ENCODE data around the gene N4BP2L1. TPM values are rescaled to one million over a fixed set of nuclear protein-coding genes. Genes with fewer than 3 reads are reported as not detected.

Gene N4BP2L1
- polyA plus RNA-seq, 3 donors, result 50.9 to 82.5 (median 81.5) TPM

DNA sequence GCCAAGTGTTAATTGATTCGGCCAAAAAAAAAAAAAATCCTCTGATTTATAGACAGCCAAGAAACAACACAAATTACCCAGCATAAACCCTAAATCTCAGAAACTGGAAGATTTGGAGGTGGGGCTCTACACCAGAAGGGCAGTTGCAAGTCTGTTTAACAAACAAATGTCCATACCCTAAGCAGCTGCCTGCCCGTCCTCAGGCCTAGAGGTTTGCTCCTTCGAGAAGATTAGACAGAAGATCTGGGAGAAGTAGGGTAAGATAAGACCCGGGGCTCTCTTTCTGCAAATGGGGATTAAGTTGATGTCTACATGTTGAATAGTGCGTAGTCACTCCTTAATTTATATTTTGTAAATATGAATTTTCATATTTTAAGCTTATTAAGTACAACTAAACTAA, 3.4 kb upstream of the N4BP2L1 start:
- no peaks in the 10 kb centered on the region for H3K27me3 ChIP-seq (ENCODE audit: control insufficient read depth in 2 of 2, insufficient read depth in 2 of 2, low read length in 2 of 2)
- peaks cover 24 to 26% of the 10 kb centered on the region in 2 donors for H3K4me1 ChIP-seq (ENCODE audit: control insufficient read depth in 1 of 2, insufficient read depth in 2 of 2, low read length in 2 of 2)
- intact Hi-C loops (cut with micrococcal nuclease), result no loop called here
- H3K27ac ChIP-seq (ENCODE audit: low read depth in 1 of 2, low read length in 2 of 2), result no peak overlapping the region
- H3K4me3 Mint-ChIP-seq, result no peak overlapping the region
- H3K4me1 Mint-ChIP-seq, result peaks cover 24% of the 10 kb centered on the region
- TF ChIP-seq CTCF (IDR thresholded peaks at IDR 0.05), result no peak
- no peak overlapping the region for H3K4me2 ChIP-seq (replicated peaks; ENCODE audit: extremely low read depth, low read length, poor library complexity, severe bottlenecking)
- no peaks in the 10 kb centered on the region for H4K20me1 ChIP-seq (ENCODE audit: insufficient read depth, low read length)
- WGBS (ENCODE audit: insufficient coverage), result no CpG with 5 or more reads among the region's 5 CpGs
- H3K9me3 ChIP-seq (replicated peaks in 1 of 2; ENCODE audit: control insufficient read depth in 1 of 2, insufficient read depth in 1 of 2, low read length in 2 of 2), result no peaks in the 10 kb centered on the region
- H3K9ac ChIP-seq (ENCODE audit: insufficient read depth, low read length, poor library complexity, severe bottlenecking), result no peak overlapping the region
- H3K79me2 ChIP-seq (ENCODE audit: insufficient read depth, low read length), result peaks cover 13% of the 10 kb centered on the region
- no peak overlapping the region for H2AFZ ChIP-seq (ENCODE audit: insufficient read depth, low read depth, low read length, poor library complexity, severe bottlenecking)
- H3K36me3 ChIP-seq (replicated peaks in 1 of 2; ENCODE audit: control insufficient read depth in 1 of 2, insufficient read depth in 2 of 2, low read length in 2 of 2), result no peaks in the 10 kb centered on the region
- peaks cover 0 to 3% (median 2%) of the 10 kb centered on the region in 3 donors for H3K27me3 Mint-ChIP-seq (ENCODE audit: low read depth in 3 of 3)
- DNase-seq, result no peak
- H3K27ac Mint-ChIP-seq, result no peak overlapping the region
- H3K9me3 Mint-ChIP-seq, result peaks cover 0 to 3% (median 0%) of the 10 kb centered on the region in 7 donors
- no peak overlapping the region for H3K4me3 ChIP-seq (replicated peaks in 1 of 3; ENCODE audit: low read depth in 2 of 3, low read length in 3 of 3)
- peaks cover 2% of the 10 kb centered on the region in 2 donors for H3K36me3 Mint-ChIP-seq

DNA sequence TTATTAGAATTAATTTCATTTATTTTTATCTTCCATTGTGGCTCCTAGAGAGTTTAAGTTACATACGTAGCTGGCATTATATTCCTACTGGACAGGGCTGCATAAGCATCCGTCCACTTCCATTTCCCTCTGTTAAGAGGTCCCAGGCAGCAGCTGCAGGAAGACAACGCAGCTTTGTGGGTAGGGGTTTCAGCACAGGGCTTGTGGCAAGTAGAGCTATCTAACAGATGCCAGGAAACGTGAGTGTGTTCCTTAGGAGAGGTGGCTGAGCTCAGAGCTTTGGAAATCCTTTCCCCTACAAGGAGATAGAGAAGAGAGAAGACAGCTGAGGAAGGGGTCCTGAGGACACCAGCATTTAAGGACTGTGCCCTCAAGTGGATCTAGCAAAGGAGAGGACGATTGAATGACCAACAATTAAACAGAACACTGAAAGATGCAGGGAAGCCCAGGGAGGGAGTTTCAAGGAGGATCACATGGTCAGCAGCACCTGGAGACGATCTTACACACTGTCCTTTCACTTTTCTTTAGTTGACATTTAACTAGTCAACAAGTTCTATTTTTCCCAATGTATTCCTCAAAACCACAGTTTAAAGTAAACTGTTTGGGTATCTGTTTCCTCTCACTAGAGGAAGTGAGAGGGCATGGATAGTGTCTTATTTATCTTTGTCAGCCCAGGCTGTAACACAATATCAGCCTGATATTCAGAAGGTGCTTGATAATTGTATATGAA, 2.3 kb upstream of the N4BP2L1 start:
- Histone ChIP-seq H3K4me1 (ENCODE audit: control insufficient read depth in 1 of 2, insufficient read depth in 2 of 2, low read length in 2 of 2) (peaks cover 33 to 38% of the 10 kb centered on the region in 2 donors), H3K4me3 (replicated peaks in 1 of 3; ENCODE audit: low read depth in 2 of 3, low read length in 3 of 3) (no peak overlapping the region), H3K9ac (ENCODE audit: insufficient read depth, low read length, poor library complexity, severe bottlenecking) (no peak overlapping the region), H3K27me3 (ENCODE audit: control insufficient read depth in 2 of 2, insufficient read depth in 2 of 2, low read length in 2 of 2) (no peaks in the 10 kb centered on the region), H3K4me2 (replicated peaks; ENCODE audit: extremely low read depth, low read length, poor library complexity, severe bottlenecking) (peak overlapping the region; percentile 7), H3K9me3 (replicated peaks in 1 of 2; ENCODE audit: control insufficient read depth in 1 of 2, insufficient read depth in 1 of 2, low read length in 2 of 2) (no peaks in the 10 kb centered on the region), H3K36me3 (replicated peaks in 1 of 2; ENCODE audit: control insufficient read depth in 1 of 2, insufficient read depth in 2 of 2, low read length in 2 of 2) (no peaks in the 10 kb centered on the region), H2AFZ (ENCODE audit: insufficient read depth, low read depth, low read length, poor library complexity, severe bottlenecking) (peak overlapping the region; percentile 46), H3K27ac (ENCODE audit: low read depth in 1 of 2, low read length in 2 of 2) (peak overlapping the region in 1 of 2 donors; percentile 50), H4K20me1 (ENCODE audit: insufficient read depth, low read length) (peaks cover 4% of the 10 kb centered on the region), H3K79me2 (ENCODE audit: insufficient read depth, low read length) (peaks cover 24% of the 10 kb centered on the region)
- 20% methylated on average over 1 of the region's 6 CpGs for WGBS (ENCODE audit: insufficient coverage)
- Mint-ChIP-seq H3K4me1 (peaks cover 36% of the 10 kb centered on the region), H3K27me3 (ENCODE audit: low read depth in 3 of 3) (peaks cover 0 to 3% (median 2%) of the 10 kb centered on the region in 3 donors), H3K4me3 (peak overlapping the region; percentile 35 to 54), H3K9me3 (peaks cover 0 to 3% (median 0%) of the 10 kb centered on the region in 7 donors), H3K36me3 (peaks cover 2 to 5% of the 10 kb centered on the region in 2 donors), H3K27ac (peak overlapping the region; percentile 3 to 82 (median 61))
- DNase-seq, result no peak
- intact Hi-C loops (cut with micrococcal nuclease), result no loop called here
- no peak for TF ChIP-seq CTCF (IDR thresholded peaks at IDR 0.05)

All from CD14-positive monocyte (primary cell).